ENCODE measurements around the gene MINDY3.
A peak's percentile ranks its signal among the peaks of the same experiment; 100 is the strongest.

Gene MINDY3

DNA sequence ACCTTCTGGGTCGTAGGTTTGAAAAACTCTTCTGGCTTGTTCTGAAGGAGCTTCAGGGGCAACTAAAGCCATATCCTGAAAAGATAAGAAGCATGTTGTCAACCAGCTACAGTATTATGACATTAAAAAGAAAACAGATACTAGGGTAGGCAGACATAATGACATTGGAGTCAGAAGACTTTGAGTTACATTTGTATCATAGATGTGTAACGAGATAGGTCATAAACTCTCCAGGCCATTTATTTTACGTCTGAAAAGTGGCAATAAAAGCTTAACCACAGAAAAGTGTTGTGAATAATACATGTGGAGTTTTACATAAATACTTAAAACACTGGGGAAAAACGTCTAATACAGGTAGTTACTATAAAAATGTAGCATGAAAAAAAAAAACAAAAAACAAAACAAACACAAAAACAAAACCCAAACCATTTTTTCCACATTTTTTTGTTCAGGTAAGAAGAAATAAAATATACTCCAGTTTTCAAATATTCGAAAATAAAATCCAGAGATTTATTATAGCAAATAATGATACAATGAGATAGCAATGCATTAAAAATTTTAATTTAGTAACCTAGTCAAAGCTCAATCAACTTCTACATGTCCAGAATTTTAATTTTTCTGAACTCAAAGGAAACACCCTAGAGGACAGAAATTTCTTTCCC lies 64.1 kb downstream of the MINDY3 start (continued):
- TF ChIP-seq, protein P1, sequence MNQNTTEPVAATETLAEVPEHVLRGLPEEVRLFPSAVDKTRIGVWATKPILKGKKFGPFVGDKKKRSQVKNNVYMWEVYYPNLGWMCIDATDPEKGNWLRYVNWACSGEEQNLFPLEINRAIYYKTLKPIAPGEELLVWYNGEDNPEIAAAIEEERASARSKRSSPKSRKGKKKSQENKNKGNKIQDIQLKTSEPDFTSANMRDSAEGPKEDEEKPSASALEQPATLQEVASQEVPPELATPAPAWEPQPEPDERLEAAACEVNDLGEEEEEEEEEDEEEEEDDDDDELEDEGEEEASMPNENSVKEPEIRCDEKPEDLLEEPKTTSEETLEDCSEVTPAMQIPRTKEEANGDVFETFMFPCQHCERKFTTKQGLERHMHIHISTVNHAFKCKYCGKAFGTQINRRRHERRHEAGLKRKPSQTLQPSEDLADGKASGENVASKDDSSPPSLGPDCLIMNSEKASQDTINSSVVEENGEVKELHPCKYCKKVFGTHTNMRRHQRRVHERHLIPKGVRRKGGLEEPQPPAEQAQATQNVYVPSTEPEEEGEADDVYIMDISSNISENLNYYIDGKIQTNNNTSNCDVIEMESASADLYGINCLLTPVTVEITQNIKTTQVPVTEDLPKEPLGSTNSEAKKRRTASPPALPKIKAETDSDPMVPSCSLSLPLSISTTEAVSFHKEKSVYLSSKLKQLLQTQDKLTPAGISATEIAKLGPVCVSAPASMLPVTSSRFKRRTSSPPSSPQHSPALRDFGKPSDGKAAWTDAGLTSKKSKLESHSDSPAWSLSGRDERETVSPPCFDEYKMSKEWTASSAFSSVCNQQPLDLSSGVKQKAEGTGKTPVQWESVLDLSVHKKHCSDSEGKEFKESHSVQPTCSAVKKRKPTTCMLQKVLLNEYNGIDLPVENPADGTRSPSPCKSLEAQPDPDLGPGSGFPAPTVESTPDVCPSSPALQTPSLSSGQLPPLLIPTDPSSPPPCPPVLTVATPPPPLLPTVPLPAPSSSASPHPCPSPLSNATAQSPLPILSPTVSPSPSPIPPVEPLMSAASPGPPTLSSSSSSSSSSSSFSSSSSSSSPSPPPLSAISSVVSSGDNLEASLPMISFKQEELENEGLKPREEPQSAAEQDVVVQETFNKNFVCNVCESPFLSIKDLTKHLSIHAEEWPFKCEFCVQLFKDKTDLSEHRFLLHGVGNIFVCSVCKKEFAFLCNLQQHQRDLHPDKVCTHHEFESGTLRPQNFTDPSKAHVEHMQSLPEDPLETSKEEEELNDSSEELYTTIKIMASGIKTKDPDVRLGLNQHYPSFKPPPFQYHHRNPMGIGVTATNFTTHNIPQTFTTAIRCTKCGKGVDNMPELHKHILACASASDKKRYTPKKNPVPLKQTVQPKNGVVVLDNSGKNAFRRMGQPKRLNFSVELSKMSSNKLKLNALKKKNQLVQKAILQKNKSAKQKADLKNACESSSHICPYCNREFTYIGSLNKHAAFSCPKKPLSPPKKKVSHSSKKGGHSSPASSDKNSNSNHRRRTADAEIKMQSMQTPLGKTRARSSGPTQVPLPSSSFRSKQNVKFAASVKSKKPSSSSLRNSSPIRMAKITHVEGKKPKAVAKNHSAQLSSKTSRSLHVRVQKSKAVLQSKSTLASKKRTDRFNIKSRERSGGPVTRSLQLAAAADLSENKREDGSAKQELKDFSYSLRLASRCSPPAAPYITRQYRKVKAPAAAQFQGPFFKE (tag by site-specific recombination; IDR thresholded peaks at IDR 0.05; ENCODE audit: borderline replicate concordance) = no peak
- TF ChIP-seq ZNF302 (tag by site-specific recombination; IDR thresholded peaks at IDR 0.05; ENCODE audit: low read depth) (no peak), PRDM1 (tag by site-specific recombination; IDR thresholded peaks at IDR 0.05) (no peak), GLIS1 (tag by site-specific recombination; IDR thresholded peaks at IDR 0.05) (peak; percentile 30), ZNF629 (tag by site-specific recombination; IDR thresholded peaks at IDR 0.05) (peak; percentile 94), ZNF785 (tag by site-specific recombination; IDR thresholded peaks at IDR 0.05) (no peak), ZNF610 (tag by site-specific recombination; IDR thresholded peaks at IDR 0.05; ENCODE audit: borderline replicate concordance) (peak; percentile 85), ZNF10 (tag by site-specific recombination; IDR thresholded peaks at IDR 0.05) (peak; percentile 67; the same call in 1 of the 2 replicates), ZNF335 (tag by site-specific recombination; conservative IDR thresholded peaks at IDR 0.05) (no peak; the same call in 1 of the 2 replicates), ZNF239 (tag by site-specific recombination; IDR thresholded peaks at IDR 0.05) (no peak), ZNF24 (tag by site-specific recombination; IDR thresholded peaks at IDR 0.05) (peak; percentile 89), ZNF404 (tag by site-specific recombination; IDR thresholded peaks at IDR 0.05) (no peak), ZNF596 (tag by site-specific recombination; IDR thresholded peaks at IDR 0.05) (peak; percentile 32; the same call in 1 of the 2 replicates), ZNF423 (tag by site-specific recombination; IDR thresholded peaks at IDR 0.05) (no peak), ZNF391 (tag by site-specific recombination; IDR thresholded peaks at IDR 0.05; ENCODE audit: borderline replicate concordance, low read depth) (peak; percentile 74; the same call in 1 of the 2 replicates), GLI4 (tag by site-specific recombination; IDR thresholded peaks at IDR 0.05) (no peak), ZNF214 (tag by site-specific recombination; IDR thresholded peaks at IDR 0.05; ENCODE audit: borderline replicate concordance) (no peak)
- TF ChIP-seq, protein P2, sequence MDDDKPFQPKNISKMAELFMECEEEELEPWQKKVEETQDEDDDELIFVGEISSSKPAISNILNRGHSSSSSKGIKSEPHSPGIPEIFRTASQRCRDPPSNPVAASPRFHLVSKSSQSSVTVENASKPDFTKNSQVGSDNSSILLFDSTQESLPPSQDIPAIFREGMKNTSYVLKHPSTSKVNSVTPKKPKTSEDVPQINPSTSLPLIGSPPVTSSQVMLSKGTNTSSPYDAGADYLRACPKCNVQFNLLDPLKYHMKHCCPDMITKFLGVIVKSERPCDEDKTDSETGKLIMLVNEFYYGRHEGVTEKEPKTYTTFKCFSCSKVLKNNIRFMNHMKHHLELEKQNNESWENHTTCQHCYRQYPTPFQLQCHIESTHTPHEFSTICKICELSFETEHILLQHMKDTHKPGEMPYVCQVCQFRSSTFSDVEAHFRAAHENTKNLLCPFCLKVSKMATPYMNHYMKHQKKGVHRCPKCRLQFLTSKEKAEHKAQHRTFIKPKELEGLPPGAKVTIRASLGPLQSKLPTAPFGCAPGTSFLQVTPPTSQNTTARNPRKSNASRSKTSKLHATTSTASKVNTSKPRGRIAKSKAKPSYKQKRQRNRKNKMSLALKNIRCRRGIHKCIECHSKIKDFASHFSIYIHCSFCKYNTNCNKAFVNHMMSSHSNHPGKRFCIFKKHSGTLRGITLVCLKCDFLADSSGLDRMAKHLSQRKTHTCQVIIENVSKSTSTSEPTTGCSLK (tag by site-specific recombination; IDR thresholded peaks at IDR 0.05) = no peak
- TF ChIP-seq, protein P3, sequence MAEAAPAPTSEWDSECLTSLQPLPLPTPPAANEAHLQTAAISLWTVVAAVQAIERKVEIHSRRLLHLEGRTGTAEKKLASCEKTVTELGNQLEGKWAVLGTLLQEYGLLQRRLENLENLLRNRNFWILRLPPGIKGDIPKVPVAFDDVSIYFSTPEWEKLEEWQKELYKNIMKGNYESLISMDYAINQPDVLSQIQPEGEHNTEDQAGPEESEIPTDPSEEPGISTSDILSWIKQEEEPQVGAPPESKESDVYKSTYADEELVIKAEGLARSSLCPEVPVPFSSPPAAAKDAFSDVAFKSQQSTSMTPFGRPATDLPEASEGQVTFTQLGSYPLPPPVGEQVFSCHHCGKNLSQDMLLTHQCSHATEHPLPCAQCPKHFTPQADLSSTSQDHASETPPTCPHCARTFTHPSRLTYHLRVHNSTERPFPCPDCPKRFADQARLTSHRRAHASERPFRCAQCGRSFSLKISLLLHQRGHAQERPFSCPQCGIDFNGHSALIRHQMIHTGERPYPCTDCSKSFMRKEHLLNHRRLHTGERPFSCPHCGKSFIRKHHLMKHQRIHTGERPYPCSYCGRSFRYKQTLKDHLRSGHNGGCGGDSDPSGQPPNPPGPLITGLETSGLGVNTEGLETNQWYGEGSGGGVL (tag by site-specific recombination; IDR thresholded peaks at IDR 0.05) = peak; percentile 19; the same call in 1 of the 2 replicates
- TF ChIP-seq, protein P4, sequence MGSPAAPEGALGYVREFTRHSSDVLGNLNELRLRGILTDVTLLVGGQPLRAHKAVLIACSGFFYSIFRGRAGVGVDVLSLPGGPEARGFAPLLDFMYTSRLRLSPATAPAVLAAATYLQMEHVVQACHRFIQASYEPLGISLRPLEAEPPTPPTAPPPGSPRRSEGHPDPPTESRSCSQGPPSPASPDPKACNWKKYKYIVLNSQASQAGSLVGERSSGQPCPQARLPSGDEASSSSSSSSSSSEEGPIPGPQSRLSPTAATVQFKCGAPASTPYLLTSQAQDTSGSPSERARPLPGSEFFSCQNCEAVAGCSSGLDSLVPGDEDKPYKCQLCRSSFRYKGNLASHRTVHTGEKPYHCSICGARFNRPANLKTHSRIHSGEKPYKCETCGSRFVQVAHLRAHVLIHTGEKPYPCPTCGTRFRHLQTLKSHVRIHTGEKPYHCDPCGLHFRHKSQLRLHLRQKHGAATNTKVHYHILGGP (tag by site-specific recombination; IDR thresholded peaks at IDR 0.05) = peak; percentile 56; the same call in 1 of the 2 replicates
- TF ChIP-seq, protein P5, sequence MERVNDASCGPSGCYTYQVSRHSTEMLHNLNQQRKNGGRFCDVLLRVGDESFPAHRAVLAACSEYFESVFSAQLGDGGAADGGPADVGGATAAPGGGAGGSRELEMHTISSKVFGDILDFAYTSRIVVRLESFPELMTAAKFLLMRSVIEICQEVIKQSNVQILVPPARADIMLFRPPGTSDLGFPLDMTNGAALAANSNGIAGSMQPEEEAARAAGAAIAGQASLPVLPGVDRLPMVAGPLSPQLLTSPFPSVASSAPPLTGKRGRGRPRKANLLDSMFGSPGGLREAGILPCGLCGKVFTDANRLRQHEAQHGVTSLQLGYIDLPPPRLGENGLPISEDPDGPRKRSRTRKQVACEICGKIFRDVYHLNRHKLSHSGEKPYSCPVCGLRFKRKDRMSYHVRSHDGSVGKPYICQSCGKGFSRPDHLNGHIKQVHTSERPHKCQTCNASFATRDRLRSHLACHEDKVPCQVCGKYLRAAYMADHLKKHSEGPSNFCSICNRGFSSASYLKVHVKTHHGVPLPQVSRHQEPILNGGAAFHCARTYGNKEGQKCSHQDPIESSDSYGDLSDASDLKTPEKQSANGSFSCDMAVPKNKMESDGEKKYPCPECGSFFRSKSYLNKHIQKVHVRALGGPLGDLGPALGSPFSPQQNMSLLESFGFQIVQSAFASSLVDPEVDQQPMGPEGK (tag by site-specific recombination; IDR thresholded peaks at IDR 0.05) = peak; percentile 67
- TF ChIP-seq, protein P6, sequence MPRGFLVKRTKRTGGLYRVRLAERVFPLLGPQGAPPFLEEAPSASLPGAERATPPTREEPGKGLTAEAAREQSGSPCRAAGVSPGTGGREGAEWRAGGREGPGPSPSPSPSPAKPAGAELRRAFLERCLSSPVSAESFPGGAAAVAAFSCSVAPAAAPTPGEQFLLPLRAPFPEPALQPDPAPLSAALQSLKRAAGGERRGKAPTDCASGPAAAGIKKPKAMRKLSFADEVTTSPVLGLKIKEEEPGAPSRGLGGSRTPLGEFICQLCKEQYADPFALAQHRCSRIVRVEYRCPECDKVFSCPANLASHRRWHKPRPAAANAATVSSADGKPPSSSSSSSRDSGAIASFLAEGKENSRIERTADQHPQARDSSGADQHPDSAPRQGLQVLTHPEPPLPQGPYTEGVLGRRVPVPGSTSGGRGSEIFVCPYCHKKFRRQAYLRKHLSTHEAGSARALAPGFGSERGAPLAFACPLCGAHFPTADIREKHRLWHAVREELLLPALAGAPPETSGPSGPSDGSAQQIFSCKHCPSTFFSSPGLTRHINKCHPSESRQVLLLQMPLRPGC (tag by site-specific recombination; IDR thresholded peaks at IDR 0.05) = peak; percentile 94

All from HEK293 (cell line).